H1 (cell line): Measurements from ENCODE around the gene CYB5R2. TPM values are rescaled to one million over a fixed set of nuclear protein-coding genes. Genes with fewer than 3 reads are reported as not detected.

Source experiments
- CEBPB ChIP-seq: IDR thresholded peaks from 2 replicates; pipeline ENCODE4 v1.6.1; 2012; ENCODE audit warnings: low read depth, low read length
- CREB1 ChIP-seq: IDR thresholded peaks from 2 replicates; pipeline ENCODE4 v1.6.1; 2012; ENCODE audit warnings: inconsistent platforms
- KDM5A ChIP-seq: fragments of 200-600 bp; IDR thresholded peaks from 2 replicates; pipeline ENCODE4 v1.7.1; 2012; ENCODE audit warnings: mild to moderate bottlenecking, low read length, inconsistent platforms, mixed read lengths
- SIRT6 ChIP-seq: IDR thresholded peaks from one replicate; pipeline ENCODE4 v1.7.1; 2012; ENCODE audit warnings: low read length, inconsistent platforms
- polyA plus RNA-seq, 7 experiments: library from polyadenylated mRNA; depleted of rRNA in 3 of 7; stranded (reverse) in 5 of 7; unstranded in 2 of 7; fragments of >200 nt in 5 of 7; fragments of 200-250 nt in 2 of 7; gene quantifications; 1 replicate in 5 of 7; 2 replicates in 1 of 7; 4 replicates in 1 of 7; pipeline versions ENCODE4 v1.2.1 to v1.2.3, GENCODE V29; 2011 to 2013; ENCODE audit warnings: missing spikeins in 2 of 7, mixed read lengths in 2 of 7
- total RNA-seq: library from RNA; stranded (reverse); fragmentation: NEBNext Ultra II Directional; extraction: Animal tissue kit (Norgen Biotek cat#: 25700); gene quantifications from 2 replicates; pipeline ENCODE4 v1.2.1, GENCODE V29; 2021

CYB5R2 gene
- total and polyA plus RNA-seq, 2 of the 8 experiments (the other 6 are each of a cell fraction or from before 2014, with no cell fraction given): 53.0 to 55.9 TPM

GRCh38 chr11:7666292-7666866 lies 6.9 kb downstream of the CYB5R2 start (continued):
- TF ChIP-seq CEBPB: no peak
- no peak for TF ChIP-seq SIRT6
- TF ChIP-seq CREB1: no peak
- no peak for TF ChIP-seq KDM5A
